NCI-H524 treated with DMSO at 0.1 percent for 48 hours (cell line): ENCODE results near the gene NTS.

Experiments
- DNase-seq: peaks from one replicate; lab custom pipeline; 2025; lab: John Stamatoyannopoulos, UW

The NTS gene

DNA sequence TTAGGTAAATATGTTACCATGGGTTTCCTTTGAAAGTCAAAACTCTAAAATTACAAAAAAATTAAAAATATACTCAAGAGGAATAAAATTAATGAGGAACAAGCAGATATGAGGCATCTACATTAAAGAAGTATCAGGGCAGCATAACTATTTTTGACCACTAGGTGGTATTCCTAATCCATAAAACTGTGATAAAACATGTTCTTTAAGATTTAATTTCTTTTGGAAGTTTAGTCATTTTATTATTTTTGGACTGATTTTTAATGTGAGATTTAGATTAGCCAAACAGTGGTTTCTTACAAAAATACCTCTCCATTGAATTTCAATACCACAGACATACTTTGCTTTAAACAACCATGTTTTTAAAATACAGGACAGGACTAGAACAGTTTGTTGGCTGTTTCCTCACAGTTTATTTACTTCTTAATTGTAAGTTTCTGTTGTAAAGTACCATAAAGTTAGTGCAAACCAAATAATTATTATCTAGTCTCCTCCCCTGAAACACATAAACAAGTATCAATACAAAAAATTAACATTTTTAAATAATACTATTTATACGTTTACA, 49.8 kb downstream of the NTS start:
- DNase-seq: no peak

DNA sequence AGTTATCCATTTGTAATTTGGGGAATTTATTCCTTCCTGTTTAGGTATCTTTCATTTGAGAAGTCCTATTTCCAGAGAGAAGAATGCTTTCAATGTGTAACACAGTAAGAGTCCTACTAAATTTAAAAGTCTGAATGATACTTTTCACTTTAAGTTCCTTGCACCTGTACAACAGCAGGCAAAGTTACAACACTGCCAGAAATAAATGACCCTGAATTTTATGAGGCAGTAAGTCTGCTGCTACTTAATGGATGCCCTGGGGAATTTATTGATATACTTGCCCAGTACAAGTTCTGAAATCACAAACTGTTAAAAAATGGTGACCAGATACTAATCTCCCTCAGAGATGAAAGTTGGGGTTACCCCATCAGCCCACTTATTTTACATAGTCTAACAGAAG, 53.1 kb downstream of the NTS start:
- no peak for DNase-seq
